NCI-H69 (cell line): ENCODE results near the gene CYB5B.
"Not testable (repeated sequence)": the region's sequence is repeated elsewhere in the genome, so short reads cannot be mapped to it uniquely, and the experiment has no call there.

Experiments used
- DNase-seq: peaks from one replicate; lab custom pipeline; 2025; lab: John Stamatoyannopoulos, UW

The CYB5B gene

GRCh38 chr16:69410219-69410990 lies 14.0 kb upstream of the CYB5B start:
- DNase-seq, result no peak

GRCh38 chr16:69411064-69411985 lies 13.1 kb upstream of the CYB5B start:
- no peak for DNase-seq

GRCh38 chr16:69412287-69412686 lies 12.1 kb upstream of the CYB5B start:
- DNase-seq, result no peak

GRCh38 chr16:69413045-69413664 lies 11.3 kb upstream of the CYB5B start:
- DNase-seq, result no peak

- peak; percentile 2 for DNase-seq
These were observed 6.8 kb upstream of the CYB5B start for GRCh38 chr16:69417520-69418199.

GRCh38 chr16:69419956-69420355 lies 4.5 kb upstream of the CYB5B start:
- no peak for DNase-seq

- DNase-seq, result no peak
These were observed 1.2 kb upstream of the CYB5B start for GRCh38 chr16:69423189-69423588.

GRCh38 chr16:69424935-69425784 lies 741 bp downstream of the CYB5B start:
- DNase-seq, result peak; percentile 21

- no peak for DNase-seq
These were observed 4.2 kb downstream of the CYB5B start for GRCh38 chr16:69428652-69429051.

- DNase-seq, result not testable (repeated sequence)
These were observed 4.7 kb downstream of the CYB5B start for GRCh38 chr16:69429058-69429640.

- peak; percentile 43 for DNase-seq
These were observed 7.6 kb downstream of the CYB5B start for GRCh38 chr16:69431948-69432468.

GRCh38 chr16:69434066-69434465 lies 9.6 kb downstream of the CYB5B start:
- no peak for DNase-seq

GRCh38 chr16:69435977-69436820 lies 11.8 kb downstream of the CYB5B start:
- DNase-seq, result peak; percentile 93

- no peak for DNase-seq
These were observed 12.5 kb downstream of the CYB5B start for GRCh38 chr16:69436896-69437295.

GRCh38 chr16:69438465-69438864 lies 14.0 kb downstream of the CYB5B start:
- DNase-seq, result no peak

GRCh38 chr16:69440250-69440649 lies 15.8 kb downstream of the CYB5B start:
- DNase-seq, result no peak

- DNase-seq, result not testable (repeated sequence)
These were observed 16.6 kb downstream of the CYB5B start for GRCh38 chr16:69441030-69441429.

GRCh38 chr16:69443927-69444631 lies 19.7 kb downstream of the CYB5B start:
- DNase-seq, result peak; percentile 20
